HepG2 (cell line): Measurements from ENCODE around the gene SLC13A1.

Experiments
- CREM ChIP-seq, 2 experiments: sonication (generic) in 1 of 2; formaldehyde crosslinking in 1 of 2; IDR thresholded peaks; 2 replicates each; pipeline versions ENCODE4 v1.4.0 to v1.6.1; 2016 to 2020; ENCODE audit warnings: antibody characterized with exemption in 1 of 2, mild to moderate bottlenecking in 1 of 2, missing genetic modification reagents in 1 of 2
- EP300 ChIP-seq, 3 experiments: sonication (generic) in 1 of 3; formaldehyde crosslinking in 1 of 3; IDR thresholded peaks; 2 replicates each; pipeline versions ENCODE4 v1.5.1 to v1.6.1; 2011 to 2020; ENCODE audit warnings: low read depth in 2 of 3, low read length in 2 of 3, borderline replicate concordance in 1 of 3, improper control_type of control experiment in 1 of 3, mild to moderate bottlenecking in 1 of 3, missing genetic modification reagents in 1 of 3, moderate library complexity in 1 of 3
- MTA3 ChIP-seq: sonication (generic); formaldehyde crosslinking; IDR thresholded peaks from 2 replicates; pipeline ENCODE4 v1.4.0; 2020; ENCODE audit warnings: missing genetic modification reagents
- TF ChIP-seq, protein P1 (sequence below): sonication (generic); formaldehyde crosslinking; IDR thresholded peaks from 2 replicates; pipeline ENCODE4 v1.4.0; 2020; ENCODE audit warnings: missing genetic modification reagents, borderline replicate concordance

DNA sequence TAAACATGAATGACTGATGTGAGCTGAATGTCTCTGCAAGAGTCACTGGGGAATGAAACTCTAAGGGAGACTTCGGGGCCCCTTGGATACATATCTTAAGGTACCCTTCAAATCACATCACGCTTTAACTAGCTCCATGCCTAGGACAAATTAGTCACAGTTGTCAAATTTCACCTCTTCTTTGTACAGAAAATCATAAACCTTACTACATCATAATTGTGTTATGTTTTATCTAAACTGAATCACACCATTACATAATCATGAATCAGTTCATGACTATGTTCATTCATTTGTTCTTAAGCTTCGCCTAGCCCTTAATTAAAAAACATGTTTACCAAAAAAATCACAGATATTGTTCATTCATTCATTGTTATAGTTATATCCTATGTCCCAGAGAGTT lies 2.1 kb upstream of the SLC13A1 start:
- no peak for TF ChIP-seq EP300 (IDR thresholded peaks at IDR 0.05; ENCODE audit: low read depth in 2 of 2, low read length in 2 of 2)
- no peak for TF ChIP-seq EP300 (CRISPR knock-in tag; IDR thresholded peaks at IDR 0.05; ENCODE audit: borderline replicate concordance)
- TF ChIP-seq CREM (IDR thresholded peaks at IDR 0.05): no peak
- TF ChIP-seq CREM (CRISPR knock-in tag; IDR thresholded peaks at IDR 0.05): no peak
- TF ChIP-seq MTA3 (CRISPR knock-in tag): no peak
- TF ChIP-seq, protein P1, sequence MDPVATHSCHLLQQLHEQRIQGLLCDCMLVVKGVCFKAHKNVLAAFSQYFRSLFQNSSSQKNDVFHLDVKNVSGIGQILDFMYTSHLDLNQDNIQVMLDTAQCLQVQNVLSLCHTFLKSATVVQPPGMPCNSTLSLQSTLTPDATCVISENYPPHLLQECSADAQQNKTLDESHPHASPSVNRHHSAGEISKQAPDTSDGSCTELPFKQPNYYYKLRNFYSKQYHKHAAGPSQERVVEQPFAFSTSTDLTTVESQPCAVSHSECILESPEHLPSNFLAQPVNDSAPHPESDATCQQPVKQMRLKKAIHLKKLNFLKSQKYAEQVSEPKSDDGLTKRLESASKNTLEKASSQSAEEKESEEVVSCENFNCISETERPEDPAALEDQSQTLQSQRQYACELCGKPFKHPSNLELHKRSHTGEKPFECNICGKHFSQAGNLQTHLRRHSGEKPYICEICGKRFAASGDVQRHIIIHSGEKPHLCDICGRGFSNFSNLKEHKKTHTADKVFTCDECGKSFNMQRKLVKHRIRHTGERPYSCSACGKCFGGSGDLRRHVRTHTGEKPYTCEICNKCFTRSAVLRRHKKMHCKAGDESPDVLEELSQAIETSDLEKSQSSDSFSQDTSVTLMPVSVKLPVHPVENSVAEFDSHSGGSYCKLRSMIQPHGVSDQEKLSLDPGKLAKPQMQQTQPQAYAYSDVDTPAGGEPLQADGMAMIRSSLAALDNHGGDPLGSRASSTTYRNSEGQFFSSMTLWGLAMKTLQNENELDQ: no peak
